Bronchial epithelial cell (primary cell): Measurements from ENCODE around the gene RNF121. TPM values are rescaled to one million over a fixed set of nuclear protein-coding genes. Genes with fewer than 3 reads are reported as not detected.

Experiments used
- DNase-seq: peaks from one replicate; pipeline ENCODE4 v3.0.0-alpha.2; 2010; ENCODE audit warnings: low read depth
- FAIRE-seq: peaks from 2 replicates; lab custom pipeline; 2011; peaks lifted over from hg19 to GRCh38; lab: Jason Lieb, UNC
- H3K27me3 ChIP-seq: 2 replicates; pipeline ENCODE4 v1.5.1; 2011; ENCODE audit warnings: low read length; ENCODE audit not compliant: control insufficient read depth, insufficient read depth
- H3K36me3 ChIP-seq: 2 replicates; pipeline ENCODE4 v1.5.1; 2011; ENCODE audit warnings: low read length; ENCODE audit not compliant: control insufficient read depth, insufficient read depth
- H3K4me3 ChIP-seq: 2 replicates; pipeline ENCODE4 v1.5.1; 2011; ENCODE audit warnings: mild to moderate bottlenecking, low read depth, low read length, control low read depth
- total RNA-seq: library from RNA; depleted of rRNA; stranded (reverse); fragments of >200 nt; gene quantifications from 2 replicates; pipeline ENCODE4 v1.2.1, GENCODE V29; 2014
- TF ChIP-seq, protein P1 (sequence below): IDR thresholded peaks from 2 replicates; pipeline ENCODE4 v1.5.1; 2011; ENCODE audit warnings: mild to moderate bottlenecking, moderate library complexity, low read length, control low read depth, inconsistent platforms; ENCODE audit not compliant: insufficient read depth, severe bottlenecking

The RNF121 gene
- total RNA-seq, 1 donor from 2014 or later: 32.6 TPM

DNA sequence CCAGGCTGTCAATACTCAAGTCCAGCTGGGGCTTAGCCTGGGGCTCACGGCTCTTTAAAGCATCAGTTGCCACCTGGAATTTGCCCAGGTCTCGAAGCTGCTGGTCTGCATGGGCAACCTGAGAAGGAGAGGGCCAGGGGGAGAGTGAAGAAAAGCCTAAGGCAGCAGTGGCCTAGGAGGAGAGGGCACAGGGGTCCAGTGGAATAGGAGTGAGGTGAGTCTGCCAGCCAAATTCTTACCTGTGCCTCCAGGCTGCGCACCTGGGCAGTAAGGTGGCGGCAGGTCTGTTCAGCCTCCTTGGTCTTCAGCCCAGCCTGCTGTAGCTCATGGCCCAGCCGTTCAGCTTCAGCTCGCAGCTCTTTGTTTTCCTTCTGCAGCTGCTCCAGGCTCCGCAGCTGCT lies 79.9 kb downstream of the RNF121 start:
- no peaks in the 10 kb centered on the region for H3K27me3 ChIP-seq
- H3K36me3 ChIP-seq: peaks cover 80% of the 10 kb centered on the region
- TF ChIP-seq, protein P1, sequence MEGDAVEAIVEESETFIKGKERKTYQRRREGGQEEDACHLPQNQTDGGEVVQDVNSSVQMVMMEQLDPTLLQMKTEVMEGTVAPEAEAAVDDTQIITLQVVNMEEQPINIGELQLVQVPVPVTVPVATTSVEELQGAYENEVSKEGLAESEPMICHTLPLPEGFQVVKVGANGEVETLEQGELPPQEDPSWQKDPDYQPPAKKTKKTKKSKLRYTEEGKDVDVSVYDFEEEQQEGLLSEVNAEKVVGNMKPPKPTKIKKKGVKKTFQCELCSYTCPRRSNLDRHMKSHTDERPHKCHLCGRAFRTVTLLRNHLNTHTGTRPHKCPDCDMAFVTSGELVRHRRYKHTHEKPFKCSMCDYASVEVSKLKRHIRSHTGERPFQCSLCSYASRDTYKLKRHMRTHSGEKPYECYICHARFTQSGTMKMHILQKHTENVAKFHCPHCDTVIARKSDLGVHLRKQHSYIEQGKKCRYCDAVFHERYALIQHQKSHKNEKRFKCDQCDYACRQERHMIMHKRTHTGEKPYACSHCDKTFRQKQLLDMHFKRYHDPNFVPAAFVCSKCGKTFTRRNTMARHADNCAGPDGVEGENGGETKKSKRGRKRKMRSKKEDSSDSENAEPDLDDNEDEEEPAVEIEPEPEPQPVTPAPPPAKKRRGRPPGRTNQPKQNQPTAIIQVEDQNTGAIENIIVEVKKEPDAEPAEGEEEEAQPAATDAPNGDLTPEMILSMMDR: no peak
- DNase-seq: no peak
- no peak for FAIRE-seq
- no peak overlapping the region for H3K4me3 ChIP-seq

DNA sequence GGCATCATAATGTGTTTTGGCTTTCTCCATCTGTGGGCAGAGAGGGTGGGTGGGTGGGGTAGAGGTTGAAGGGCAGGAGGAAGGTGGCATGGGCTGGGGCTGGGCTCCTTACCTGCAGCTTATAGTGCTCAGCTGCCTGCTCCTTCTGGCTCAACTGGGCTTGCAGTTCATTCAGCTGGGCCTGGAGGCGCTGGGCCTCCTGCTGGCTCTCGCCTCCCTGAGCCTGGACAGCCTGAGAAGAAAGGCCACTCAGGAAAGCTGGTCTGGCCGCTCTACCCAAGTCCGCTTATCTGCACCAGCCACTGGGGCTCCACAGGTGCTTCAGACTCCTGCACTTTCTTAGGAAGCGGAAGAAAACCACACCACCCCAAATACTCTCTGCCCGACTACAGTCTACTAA lies 80.3 kb downstream of the RNF121 start:
- peaks cover 80% of the 10 kb centered on the region for H3K36me3 ChIP-seq
- DNase-seq: no peak

DNA sequence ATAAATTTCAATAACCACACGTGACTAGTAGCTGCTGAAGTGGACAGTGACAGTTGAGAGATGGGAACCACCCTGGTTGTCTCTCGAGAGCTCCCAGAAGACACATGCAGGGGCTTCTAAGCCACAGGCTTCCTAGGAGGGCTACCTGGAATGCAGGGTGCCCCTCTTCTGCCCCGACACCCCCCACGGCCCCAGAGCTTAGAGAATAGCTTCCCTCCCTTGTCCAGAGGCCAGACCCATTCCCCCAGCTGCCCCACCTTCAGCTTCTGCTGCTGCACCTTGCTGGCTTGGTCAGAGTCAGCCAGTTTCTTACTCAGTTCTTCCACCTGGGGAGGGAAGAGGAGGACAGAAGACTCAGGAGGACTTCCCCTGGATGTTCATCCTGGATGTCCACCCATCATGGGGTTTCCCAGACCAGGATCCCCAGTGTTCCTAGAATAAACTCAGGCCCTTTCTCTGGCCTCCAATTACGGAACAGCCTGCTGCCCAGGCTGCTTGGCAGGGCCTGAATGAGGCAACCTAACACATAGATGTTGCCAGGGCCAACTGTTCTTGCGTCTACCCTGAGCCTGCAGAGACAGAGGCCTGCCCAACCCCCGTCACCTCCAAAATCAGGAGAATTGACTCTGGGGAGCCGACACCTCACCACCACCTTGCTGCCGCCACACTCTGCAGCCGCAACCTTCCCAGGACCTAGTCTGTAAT lies 81.8 kb downstream of the RNF121 start:
- peaks cover 77% of the 10 kb centered on the region for H3K36me3 ChIP-seq

More for the DNA sequence above, 80.3 kb downstream of the RNF121 start:
- TF ChIP-seq, protein P1: no peak
- H3K4me3 ChIP-seq: no peak overlapping the region
- FAIRE-seq: no peak
- no peaks in the 10 kb centered on the region for H3K27me3 ChIP-seq

DNA sequence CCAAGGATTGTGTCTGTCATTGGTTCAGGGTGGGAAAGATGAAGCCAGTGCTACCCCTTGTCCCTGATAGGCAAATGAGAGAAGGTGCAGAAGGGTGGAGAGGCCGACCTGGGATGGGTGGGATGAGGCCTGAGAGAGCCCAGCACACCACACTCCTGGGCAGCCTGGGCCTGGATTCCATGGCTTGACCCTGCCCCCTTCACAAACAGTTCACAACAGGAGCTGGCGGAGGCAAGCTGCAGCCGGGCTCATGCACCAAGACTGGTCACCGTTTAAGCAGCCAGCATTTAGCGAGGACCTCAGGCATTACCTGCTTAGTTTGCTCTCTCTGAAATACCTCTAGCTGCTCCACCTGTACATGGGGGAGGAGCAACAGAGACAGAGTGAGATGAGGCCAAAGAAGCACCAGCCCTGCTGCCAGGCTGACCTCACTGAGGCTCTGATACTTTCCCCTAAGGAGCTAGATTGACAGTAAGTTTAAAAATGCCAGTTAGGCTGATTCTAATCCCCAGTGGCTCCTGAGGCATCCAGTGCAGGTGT lies 83.3 kb downstream of the RNF121 start:
- TF ChIP-seq, protein P1: no peak
- no peak overlapping the region for H3K4me3 ChIP-seq
- H3K27me3 ChIP-seq: no peaks in the 10 kb centered on the region
- H3K36me3 ChIP-seq: peaks cover 75% of the 10 kb centered on the region
- DNase-seq (no peak), FAIRE-seq (peak; percentile 23)

More for the DNA sequence above, 81.8 kb downstream of the RNF121 start:
- Histone ChIP-seq H3K27me3 (no peaks in the 10 kb centered on the region), H3K4me3 (no peak overlapping the region)
- FAIRE-seq (no peak), DNase-seq (no peak)
- TF ChIP-seq, protein P1: no peak

DNA sequence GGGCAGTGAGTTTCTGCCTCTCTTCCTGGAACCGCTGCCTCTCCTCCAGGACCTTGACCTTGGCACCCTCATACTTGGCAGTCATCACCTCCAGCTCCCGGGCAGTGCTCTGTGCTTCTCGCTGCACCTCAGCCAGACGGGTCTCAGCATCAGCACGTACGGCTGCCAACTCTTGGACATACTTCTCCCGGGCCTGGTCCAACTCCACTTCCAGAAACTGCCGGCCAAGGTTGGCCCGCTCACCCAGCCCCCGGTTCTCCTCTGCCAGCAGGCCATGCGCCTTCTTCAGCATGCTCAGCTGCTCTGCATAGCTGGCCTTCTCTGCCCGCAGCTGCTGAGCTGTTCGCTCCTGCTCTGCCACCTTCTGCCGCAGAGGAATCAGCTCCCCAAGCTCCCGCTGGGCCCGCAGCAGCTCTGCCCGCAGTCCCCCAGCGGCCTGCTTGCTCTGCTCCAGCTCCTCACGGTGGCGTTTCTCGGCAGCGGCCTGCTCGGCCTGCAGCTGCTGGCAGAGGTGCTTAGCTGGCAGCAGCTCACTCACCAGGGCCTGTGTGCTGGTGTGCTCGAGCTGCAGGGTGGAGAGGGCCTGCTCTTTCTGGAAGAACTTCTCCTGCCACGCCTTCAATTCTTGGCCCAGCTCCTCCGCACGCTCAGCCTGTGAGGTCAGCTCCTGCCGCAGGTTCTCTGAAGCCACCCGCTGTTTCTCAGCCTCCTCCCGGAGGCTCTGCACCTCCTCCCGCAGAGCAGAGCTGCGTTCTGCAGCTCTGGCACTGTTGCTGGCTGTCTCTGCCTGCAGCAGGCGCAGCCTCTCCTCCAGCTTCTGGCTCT lies 84.3 kb downstream of the RNF121 start:
- no peak for FAIRE-seq
- no peak overlapping the region for H3K4me3 ChIP-seq
- DNase-seq: peak; percentile 21
- TF ChIP-seq, protein P1: no peak
- H3K27me3 ChIP-seq: no peaks in the 10 kb centered on the region
- H3K36me3 ChIP-seq: peaks cover 76% of the 10 kb centered on the region
